Kidney (tissue), 22 donors: ENCODE results near the gene MLEC. TPM values are rescaled to one million over a fixed set of nuclear protein-coding genes. Genes with fewer than 3 reads are reported as not detected.

ENCODE experiments used
- DNase-seq, 5 donors: peaks; one replicate each; pipeline ENCODE4 v3.0.0-alpha.2; 2013 to 2020
- FAIRE-seq: peaks from 2 replicates; lab custom pipeline; 2012; peaks lifted over from hg19 to GRCh38; lab: Jason Lieb, UNC
- H3K27ac ChIP-seq, 2 donors: one replicate each; pipeline ENCODE4 v1.7.0; 2013; ENCODE audit warnings: low read depth in 2 of 2, low read length in 2 of 2, inconsistent platforms in 1 of 2
- H3K27me3 ChIP-seq: one replicate; pipeline ENCODE4 v1.7.1; 2013; ENCODE audit warnings: low read length, inconsistent platforms; ENCODE audit not compliant: control insufficient read depth, insufficient read depth
- H3K36me3 ChIP-seq, 3 donors: one replicate each; pipeline versions ENCODE4 v1.7.0 to v1.7.1; 2013; ENCODE audit warnings: low read length in 3 of 3, control low read depth in 1 of 3, inconsistent platforms in 1 of 3; ENCODE audit not compliant: insufficient read depth in 3 of 3, control insufficient read depth in 2 of 3
- H3K4me1 ChIP-seq, 3 donors: one replicate each; pipeline versions ENCODE4 v1.7.0 to v1.7.1; 2013; ENCODE audit warnings: low read length in 3 of 3, inconsistent platforms in 1 of 3, low read depth in 1 of 3; ENCODE audit not compliant: control insufficient read depth in 2 of 3, insufficient read depth in 2 of 3
- H3K4me3 ChIP-seq, 3 donors: one replicate each; pipeline versions ENCODE4 v1.7.0 to v1.8.1; 2013; ENCODE audit warnings: low read length in 3 of 3, control low read depth in 1 of 3, inconsistent platforms in 1 of 3
- H3K9ac ChIP-seq, 3 donors: one replicate each; pipeline versions ENCODE4 v1.7.0 to v1.7.1; 2013; ENCODE audit warnings: low read length in 3 of 3, control low read depth in 1 of 3, inconsistent platforms in 1 of 3
- H3K9me3 ChIP-seq, 3 donors: one replicate each; pipeline versions ENCODE4 v1.7.0 to v1.7.1; 2013; ENCODE audit warnings: low read length in 3 of 3, control low read depth in 1 of 3, inconsistent platforms in 1 of 3; ENCODE audit not compliant: control insufficient read depth in 2 of 3, insufficient read depth in 1 of 3
- intact Hi-C: fragments of 100-400 bp; cut with DNase I; formaldehyde crosslinking; loops from one replicate; pipeline ENCODE4 v1.11.1; 2022
- long read RNA-seq, 10 donors: library from polyadenylated mRNA in 1 of 10; unstranded in 1 of 10; transcript quantifications; one replicate each; pipeline ENCODE4 v2.0.0 and lab custom pipeline, GENCODE V29; 2021 to 2026
- polyA plus RNA-seq: library from polyadenylated mRNA; stranded (reverse); fragments of 350-450 nt; fragmentation: Illumina TruSeq; extraction: RNeasy Lipid Tissue Mini Kit (QIAGEN cat#74804); gene quantifications from one replicate; pipeline ENCODE4 v1.2.3, GENCODE V29; 2014; ENCODE audit warnings: low read depth, low replicate concordance; ENCODE audit not compliant: insufficient read depth
- total RNA-seq: library from RNA; stranded (reverse); fragmentation: NEBNext Ultra II Directional; extraction: Animal tissue kit (Norgen Biotek cat#: 25700); gene quantifications from one replicate; pipeline ENCODE4 v1.2.1, GENCODE V29; 2021
- TF ChIP-seq, protein P1 (sequence below): IDR thresholded peaks from 3 replicates; pipeline ENCODE4 v1.5.1; 2012; ENCODE audit warnings: mild to moderate bottlenecking, moderate library complexity, borderline replicate concordance; ENCODE audit not compliant: insufficient read depth; ENCODE audit errors: extremely low read depth
- donor health status: control.
- donor health status: control.
- donor health status: control.
- donor health status: control.
- donor health status: control.
- donor health status: DM: yes; HTN: yes; CAD: no.
- donor health status: Normal renal cell carcinoma (clear cell type).

Gene MLEC, protein sequence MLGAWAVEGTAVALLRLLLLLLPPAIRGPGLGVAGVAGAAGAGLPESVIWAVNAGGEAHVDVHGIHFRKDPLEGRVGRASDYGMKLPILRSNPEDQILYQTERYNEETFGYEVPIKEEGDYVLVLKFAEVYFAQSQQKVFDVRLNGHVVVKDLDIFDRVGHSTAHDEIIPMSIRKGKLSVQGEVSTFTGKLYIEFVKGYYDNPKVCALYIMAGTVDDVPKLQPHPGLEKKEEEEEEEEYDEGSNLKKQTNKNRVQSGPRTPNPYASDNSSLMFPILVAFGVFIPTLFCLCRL
- 146 TPM for total RNA-seq
- 60.3 TPM for polyA plus RNA-seq
- long read RNA-seq, donor 1, full-length matches to known transcripts = 37 of 46 reads
- long read RNA-seq, donor 1, partial matches to known transcripts = 9 of 46 reads
- long read RNA-seq, donor 1, other reads (novel, unspliced or antisense) = 0 of 46 reads
- long read RNA-seq, donor 2, full-length matches to known transcripts = 33 of 57 reads
- long read RNA-seq, donor 2, partial matches to known transcripts = 24 of 57 reads
- long read RNA-seq, donor 2, other reads (novel, unspliced or antisense) = 0 of 57 reads
- long read RNA-seq, donor 3, full-length matches to known transcripts = 45 of 154 reads
- long read RNA-seq, donor 3, partial matches to known transcripts = 109 of 154 reads
- long read RNA-seq, donor 3, other reads (novel, unspliced or antisense) = 0 of 154 reads
- long read RNA-seq, donor 4, full-length matches to known transcripts = 67 of 136 reads
- long read RNA-seq, donor 4, partial matches to known transcripts = 69 of 136 reads
- long read RNA-seq, donor 4, other reads (novel, unspliced or antisense) = 0 of 136 reads
- long read RNA-seq, donor 5, full-length matches to known transcripts = 2 of 2 reads
- long read RNA-seq, donor 5, partial matches to known transcripts = 0 of 2 reads
- long read RNA-seq, donor 5, other reads (novel, unspliced or antisense) = 0 of 2 reads
- long read RNA-seq, donor 6, full-length matches to known transcripts = 9 of 9 reads
- long read RNA-seq, donor 6, partial matches to known transcripts = 0 of 9 reads
- long read RNA-seq, donor 6, other reads (novel, unspliced or antisense) = 0 of 9 reads
- long read RNA-seq, donor 7, full-length matches to known transcripts = 67 of 153 reads
- long read RNA-seq, donor 7, partial matches to known transcripts = 3 of 153 reads
- long read RNA-seq, donor 7, other reads (novel, unspliced or antisense) = 83 of 153 reads
- long read RNA-seq, donor 8, full-length matches to known transcripts = 35 of 44 reads
- long read RNA-seq, donor 8, partial matches to known transcripts = 9 of 44 reads
- long read RNA-seq, donor 8, other reads (novel, unspliced or antisense) = 0 of 44 reads
- long read RNA-seq, donor 9, full-length matches to known transcripts = 22 of 29 reads
- long read RNA-seq, donor 9, partial matches to known transcripts = 7 of 29 reads
- long read RNA-seq, donor 9, other reads (novel, unspliced or antisense) = 0 of 29 reads
- long read RNA-seq, donor 10, full-length matches to known transcripts = 38 of 49 reads
- long read RNA-seq, donor 10, partial matches to known transcripts = 11 of 49 reads
- long read RNA-seq, donor 10, other reads (novel, unspliced or antisense) = 0 of 49 reads

DNA sequence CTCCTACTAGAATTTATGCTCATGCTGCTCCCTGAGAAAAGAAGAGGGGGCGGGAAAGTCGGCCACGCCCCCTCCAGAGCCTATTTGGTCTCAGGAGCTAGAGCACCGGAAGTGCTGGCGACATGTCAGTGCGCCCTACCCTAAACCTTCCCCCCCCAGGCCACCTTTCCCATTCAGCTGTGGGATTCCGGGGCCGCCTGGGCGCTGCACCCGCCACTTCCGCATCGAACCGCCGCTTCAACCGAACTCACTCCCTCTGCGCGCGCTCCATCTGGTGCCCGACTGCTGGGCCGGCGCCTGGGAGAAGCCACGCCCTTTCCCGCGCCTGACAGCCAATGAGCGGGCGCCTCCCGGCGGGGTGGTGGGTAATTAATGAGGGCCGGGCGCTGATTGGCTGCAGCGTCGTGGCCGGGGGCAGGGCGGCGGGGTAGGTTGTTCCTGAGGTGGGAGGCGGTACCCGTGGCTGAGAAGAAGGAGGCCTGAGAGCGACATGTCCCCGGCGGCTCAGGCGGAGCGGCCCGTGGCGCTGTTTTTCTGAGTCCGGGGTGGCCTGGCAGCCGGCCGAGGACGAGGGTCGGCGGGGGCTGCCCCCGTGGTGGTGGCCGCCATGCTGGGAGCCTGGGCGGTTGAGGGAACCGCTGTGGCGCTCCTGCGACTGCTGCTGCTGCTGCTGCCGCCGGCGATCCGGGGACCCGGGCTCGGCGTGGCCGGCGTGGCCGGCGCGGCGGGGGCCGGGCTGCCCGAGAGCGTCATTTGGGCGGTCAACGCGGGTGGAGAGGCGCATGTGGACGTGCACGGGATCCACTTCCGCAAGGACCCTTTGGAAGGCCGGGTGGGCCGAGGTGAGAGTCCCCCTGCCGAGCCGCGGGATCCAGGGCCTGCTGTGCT lies at the start of gene MLEC:
TSS of gene MLEC (plus strand) at position 460 of the 888 bp plus-strand sequence. CDS start at position 608, 148 bp downstream.
- Histone ChIP-seq H3K4me3 (peak within 1 kb of the TSS; percentile 90 to 93 (median 93)), H3K27me3 (no peaks in the 10 kb centered on the region), H3K9ac (peak within 1 kb of the TSS; percentile 78 to 88 (median 81)), H3K9me3 (no peaks in the 10 kb centered on the region), H3K36me3 (no peaks in the 10 kb centered on the region), H3K4me1 (peaks cover 9 to 20% (median 18%) of the 10 kb centered on the region in 3 donors), H3K27ac (peak within 1 kb of the TSS; percentile 94 to 95)
- intact Hi-C loops = no loop called here
- peak; percentile 62 for FAIRE-seq
- TF ChIP-seq, protein P1, sequence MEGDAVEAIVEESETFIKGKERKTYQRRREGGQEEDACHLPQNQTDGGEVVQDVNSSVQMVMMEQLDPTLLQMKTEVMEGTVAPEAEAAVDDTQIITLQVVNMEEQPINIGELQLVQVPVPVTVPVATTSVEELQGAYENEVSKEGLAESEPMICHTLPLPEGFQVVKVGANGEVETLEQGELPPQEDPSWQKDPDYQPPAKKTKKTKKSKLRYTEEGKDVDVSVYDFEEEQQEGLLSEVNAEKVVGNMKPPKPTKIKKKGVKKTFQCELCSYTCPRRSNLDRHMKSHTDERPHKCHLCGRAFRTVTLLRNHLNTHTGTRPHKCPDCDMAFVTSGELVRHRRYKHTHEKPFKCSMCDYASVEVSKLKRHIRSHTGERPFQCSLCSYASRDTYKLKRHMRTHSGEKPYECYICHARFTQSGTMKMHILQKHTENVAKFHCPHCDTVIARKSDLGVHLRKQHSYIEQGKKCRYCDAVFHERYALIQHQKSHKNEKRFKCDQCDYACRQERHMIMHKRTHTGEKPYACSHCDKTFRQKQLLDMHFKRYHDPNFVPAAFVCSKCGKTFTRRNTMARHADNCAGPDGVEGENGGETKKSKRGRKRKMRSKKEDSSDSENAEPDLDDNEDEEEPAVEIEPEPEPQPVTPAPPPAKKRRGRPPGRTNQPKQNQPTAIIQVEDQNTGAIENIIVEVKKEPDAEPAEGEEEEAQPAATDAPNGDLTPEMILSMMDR = peak; percentile 15
- peak; percentile 99 to 100 (median 99) for DNase-seq

DNA sequence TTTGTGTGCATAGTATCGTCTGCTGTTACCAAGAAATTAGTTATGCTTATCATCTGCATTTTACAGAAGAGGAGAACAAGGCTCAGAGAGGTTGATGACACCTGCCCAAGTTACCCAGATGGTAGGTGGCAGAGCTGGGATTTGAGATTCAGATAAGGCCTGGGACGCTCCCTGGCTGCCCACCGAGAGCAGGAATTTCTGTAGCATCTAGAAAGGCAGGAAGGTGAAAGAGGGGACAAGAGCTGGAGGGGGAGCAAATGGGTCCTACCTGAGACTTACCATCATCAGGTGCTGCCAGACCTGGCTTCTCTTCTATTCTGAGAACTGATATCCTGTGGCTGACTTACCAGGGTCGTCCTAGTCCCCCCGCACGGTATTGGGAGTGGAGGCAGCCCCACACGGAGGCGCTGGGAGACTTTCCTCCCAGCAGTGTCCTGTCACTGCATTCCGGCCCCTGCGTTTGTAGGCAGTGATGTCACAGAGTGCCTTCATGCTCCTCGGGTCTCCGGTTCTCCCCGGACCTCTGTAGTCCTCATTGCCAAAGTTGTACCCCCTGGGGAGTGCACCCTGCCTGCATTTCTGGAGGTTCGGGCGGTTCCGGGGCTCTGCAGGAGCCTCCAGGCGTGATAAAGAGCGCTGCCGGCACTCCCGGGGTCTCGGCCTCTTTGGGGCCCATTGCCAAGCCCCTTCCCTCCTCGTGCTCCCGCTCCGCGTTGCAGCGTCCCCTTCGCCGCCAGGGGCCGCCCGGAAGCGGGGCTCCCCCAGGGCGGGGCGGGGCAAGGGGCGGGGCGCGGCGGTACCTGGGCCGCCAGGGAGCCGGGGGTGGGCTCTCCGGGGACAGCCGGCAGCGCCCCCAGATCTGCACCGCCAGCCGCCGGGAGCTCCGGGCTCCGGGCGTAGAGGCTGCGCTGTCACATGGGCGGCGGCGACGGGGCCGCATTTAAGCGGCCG lies 46.9 kb upstream of the MLEC start, which contains the start of gene CABP1:
TSS of gene CABP1 (plus strand) at position 856 of the 951 bp plus-strand sequence. CDS start at position 916, 60 bp downstream.
- Histone ChIP-seq H3K4me3 (peak within 1 kb of the TSS in 2 of 3 donors; percentile 18 to 39), H3K4me1 (peaks cover 0 to 4% (median 0%) of the 10 kb centered on the region in 3 donors), H3K27me3 (peaks cover 23% of the 10 kb centered on the region), H3K27ac (no peak within 1 kb of the TSS), H3K9ac (no peak within 1 kb of the TSS), H3K36me3 (no peaks in the 10 kb centered on the region), H3K9me3 (no peaks in the 10 kb centered on the region)
- no peak for FAIRE-seq
- DNase-seq = peak; percentile 45 to 75 (median 58)
- intact Hi-C loops = loop anchor here (10.0 kb wide), 1 partner anchor 75 kb away; the partner anchor contains the start of gene UNC119B
- TF ChIP-seq, protein P1 = peak; percentile 15
